Natural killer cell (primary cell): ENCODE measurements around the gene VWDE. TPM values are rescaled to one million over a fixed set of nuclear protein-coding genes. Genes with fewer than 3 reads are reported as not detected.

Source experiments
- ATAC-seq, 3 donors: fragments of 150-1000 bp in 2 of 3; fragments of 200-7000 bp in 1 of 3; cut with Tn5 transposase; 1 replicate in 1 of 3; 2 replicates in 2 of 3; pipeline ENCODE4 v1.10.0; 2021; ENCODE audit warnings: mild to moderate bottlenecking in 2 of 3, moderate library complexity in 2 of 3
- DNase-seq, 2 donors: peaks; one replicate each; pipeline versions ENCODE4 v3.0.0 to v3.0.0-alpha.2; 2013 to 2021; ENCODE audit warnings: mixed read lengths in 1 of 2
- H3K27ac ChIP-seq: one replicate; pipeline ENCODE4 v1.5.1; 2013; ENCODE audit warnings: mild to moderate bottlenecking, low read length
- H3K27me3 ChIP-seq: one replicate; pipeline ENCODE4 v1.6.1; 2013; ENCODE audit warnings: low read length; ENCODE audit not compliant: control insufficient read depth, insufficient read depth
- H3K36me3 ChIP-seq: one replicate; pipeline ENCODE4 v1.6.1; 2013; ENCODE audit warnings: low read length; ENCODE audit not compliant: control insufficient read depth, insufficient read depth
- H3K4me1 ChIP-seq: one replicate; pipeline ENCODE4 v1.6.1; 2013; ENCODE audit warnings: low read length; ENCODE audit not compliant: control insufficient read depth, insufficient read depth
- H3K4me3 ChIP-seq: one replicate; pipeline ENCODE4 v1.5.1; 2013; ENCODE audit warnings: low read length
- H3K9me3 ChIP-seq: one replicate; pipeline ENCODE4 v1.6.1; 2013; ENCODE audit warnings: low read length; ENCODE audit not compliant: control insufficient read depth, insufficient read depth
- H3K27ac Mint-ChIP-seq, 2 donors: one replicate each; pipeline ENCODE4 v1.8.0; 2022; ENCODE audit warnings: mild to moderate bottlenecking in 2 of 2, mixed read lengths in 2 of 2, moderate library complexity in 1 of 2
- H3K27me3 Mint-ChIP-seq, 2 donors: one replicate each; pipeline ENCODE4 v1.8.0; 2022; ENCODE audit warnings: low read depth in 2 of 2, mixed read lengths in 2 of 2
- H3K36me3 Mint-ChIP-seq: one replicate; pipeline ENCODE4 v1.8.0; 2022; ENCODE audit warnings: mixed read lengths
- H3K4me1 Mint-ChIP-seq, 2 donors: one replicate each; pipeline ENCODE4 v1.8.0; 2022; ENCODE audit warnings: mixed read lengths in 2 of 2
- H3K4me3 Mint-ChIP-seq: one replicate; pipeline ENCODE4 v1.8.0; 2022; ENCODE audit warnings: mild to moderate bottlenecking, moderate library complexity, mixed read lengths
- H3K9me3 Mint-ChIP-seq, 2 donors: one replicate each; pipeline ENCODE4 v1.8.0; 2022; ENCODE audit warnings: mixed read lengths in 2 of 2
- CTCF ChIP-seq: fragments of 200-600 bp; IDR thresholded peaks from one replicate; pipeline ENCODE4 v1.8.0; 2022; ENCODE audit warnings: antibody characterized with exemption
- WGBS: methylation state at CpG from one replicate; pipeline ENCODE4 v1.1.7; 2013; ENCODE audit warnings: missing lambda C conversion rate; ENCODE audit not compliant: insufficient coverage; 5-methylcytosine and 5-hydroxymethylcytosine counted together
- intact Hi-C: fragments of 100-400 bp; cut with micrococcal nuclease; formaldehyde crosslinking; loops from one replicate; pipeline ENCODE4 v1.14.2; 2022
- total RNA-seq, 4 donors: library from RNA; stranded (reverse); fragments of 120-200 nt in 1 of 4; gene quantifications; one replicate each; pipeline versions ENCODE4 v1.2.3 to v1.2.4, GENCODE V29; 2013 to 2022

The VWDE gene
- total RNA-seq, 3 donors from 2014 or later (not counting 1 experiment from before 2014, with no cell fraction given): 0.09 TPM; not detected in 2

GRCh38 chr7:12351843-12352242 is 51.8 kb downstream of the VWDE start:
- ATAC-seq: peak in 1 of 3 donors; percentile 57
- Histone ChIP-seq H3K9me3 (no peaks in the 10 kb centered on the region), H3K36me3 (no peaks in the 10 kb centered on the region), H3K4me1 (no peaks in the 10 kb centered on the region), H3K27me3 (no peaks in the 10 kb centered on the region), H3K4me3 (no peak overlapping the region), H3K27ac (no peak overlapping the region)
- Mint-ChIP-seq H3K4me3 (no peak overlapping the region), H3K27ac (no peak overlapping the region), H3K4me1 (peaks cover 12 to 15% of the 10 kb centered on the region in 2 donors), H3K9me3 (no peaks in the 10 kb centered on the region), H3K27me3 (no peaks in the 10 kb centered on the region), H3K36me3 (no peaks in the 10 kb centered on the region)
- no peak for TF ChIP-seq CTCF
- intact Hi-C loops: no loop called here
- no peak for DNase-seq
- WGBS: 31% methylated on average over 4 of the region's 4 CpGs

GRCh38 chr7:12350971-12351370 is 52.7 kb downstream of the VWDE start:
- 87% methylated on average over 2 of the region's 3 CpGs for WGBS

DNA sequence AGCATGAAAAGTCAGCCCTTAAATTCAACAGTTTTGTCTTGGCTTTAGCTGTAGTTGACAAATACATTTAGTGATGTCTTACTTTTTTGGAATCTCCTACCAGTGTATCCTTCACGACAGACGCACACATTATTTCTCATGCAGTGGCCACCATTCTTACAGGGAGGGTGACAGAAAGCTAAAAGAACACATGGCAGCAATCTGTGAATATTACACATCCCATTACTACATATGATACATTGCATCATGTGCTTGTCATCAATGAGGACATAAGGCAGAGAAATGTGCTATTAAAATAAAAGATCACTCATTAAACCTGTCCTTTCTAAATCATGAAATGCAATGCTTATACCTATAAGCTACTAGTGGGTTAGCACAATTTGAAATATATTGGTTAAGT is 66.6 kb downstream of the VWDE start:
- Mint-ChIP-seq H3K4me1 (no peaks in the 10 kb centered on the region), H3K27me3 (no peaks in the 10 kb centered on the region), H3K36me3 (no peaks in the 10 kb centered on the region), H3K4me3 (no peak overlapping the region), H3K27ac (no peak overlapping the region), H3K9me3 (no peaks in the 10 kb centered on the region)
- no peak for TF ChIP-seq CTCF
- DNase-seq (no peak), ATAC-seq (no peak)
- WGBS: 95% methylated on average over 2 of the region's 2 CpGs
- no peak overlapping the region for H3K4me3 ChIP-seq
- H3K36me3 ChIP-seq: no peaks in the 10 kb centered on the region
- H3K27me3 ChIP-seq: no peaks in the 10 kb centered on the region
- H3K27ac ChIP-seq: no peak overlapping the region
- intact Hi-C loops: no loop called here
- H3K4me1 ChIP-seq: no peaks in the 10 kb centered on the region
- H3K9me3 ChIP-seq: no peaks in the 10 kb centered on the region

More at GRCh38 chr7:12350971-12351370, 52.7 kb downstream of the VWDE start:
- no peak overlapping the region for H3K4me3 ChIP-seq
- no peak overlapping the region for H3K27ac Mint-ChIP-seq
- H3K9me3 ChIP-seq: no peaks in the 10 kb centered on the region
- no peak for TF ChIP-seq CTCF
- no peaks in the 10 kb centered on the region for H3K36me3 Mint-ChIP-seq
- H3K4me1 Mint-ChIP-seq: peaks cover 12 to 15% of the 10 kb centered on the region in 2 donors
- no peak for DNase-seq
- no peaks in the 10 kb centered on the region for H3K27me3 Mint-ChIP-seq
- H3K27ac ChIP-seq: no peak overlapping the region
- no peaks in the 10 kb centered on the region for H3K4me1 ChIP-seq
- intact Hi-C loops: no loop called here
- no peak for ATAC-seq
- H3K9me3 Mint-ChIP-seq: no peaks in the 10 kb centered on the region
- H3K36me3 ChIP-seq: no peaks in the 10 kb centered on the region
- no peak overlapping the region for H3K4me3 Mint-ChIP-seq
- H3K27me3 ChIP-seq: no peaks in the 10 kb centered on the region
